GM10266 (cell line): ENCODE measurements around the gene MLYCD.

Experiments
- DNase-seq: peaks from one replicate; pipeline ENCODE4 v3.0.0; 2012; ENCODE audit errors: extremely low spot score
- CTCF ChIP-seq: IDR thresholded peaks from 2 replicates; pipeline ENCODE4 v1.5.1; 2012; ENCODE audit warnings: mild to moderate bottlenecking, low read depth; ENCODE audit not compliant: control insufficient read depth, insufficient read depth; ENCODE audit errors: missing control alignments

The MLYCD gene

DNA sequence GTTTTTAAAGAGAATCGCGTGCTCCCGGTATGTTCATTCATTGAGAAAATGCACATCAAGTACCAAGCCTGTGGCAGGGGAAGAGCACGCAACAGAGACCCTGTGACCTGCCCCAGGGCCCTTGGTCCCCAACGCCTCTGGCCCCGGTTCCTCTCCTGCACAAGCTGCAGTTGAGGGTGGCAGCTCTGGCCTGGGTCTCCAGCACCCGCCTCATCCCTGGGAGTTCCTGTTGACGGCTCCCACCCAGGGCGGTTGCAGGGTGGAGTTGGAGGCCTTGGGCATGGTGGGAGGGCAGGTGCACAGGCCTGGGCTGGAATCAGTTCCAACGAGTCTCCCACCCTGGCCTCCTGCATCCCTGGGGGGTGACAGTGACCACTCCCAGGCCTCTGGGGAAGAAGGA is 74.2 kb downstream of the MLYCD start:
- no peak for TF ChIP-seq CTCF
- no peak for DNase-seq

GRCh38 chr16:83973581-83974385 is 74.9 kb downstream of the MLYCD start:
- DNase-seq = no peak
- no peak for TF ChIP-seq CTCF

GRCh38 chr16:83974475-83974874 is 75.6 kb downstream of the MLYCD start:
- DNase-seq = no peak
- TF ChIP-seq CTCF = no peak

DNA sequence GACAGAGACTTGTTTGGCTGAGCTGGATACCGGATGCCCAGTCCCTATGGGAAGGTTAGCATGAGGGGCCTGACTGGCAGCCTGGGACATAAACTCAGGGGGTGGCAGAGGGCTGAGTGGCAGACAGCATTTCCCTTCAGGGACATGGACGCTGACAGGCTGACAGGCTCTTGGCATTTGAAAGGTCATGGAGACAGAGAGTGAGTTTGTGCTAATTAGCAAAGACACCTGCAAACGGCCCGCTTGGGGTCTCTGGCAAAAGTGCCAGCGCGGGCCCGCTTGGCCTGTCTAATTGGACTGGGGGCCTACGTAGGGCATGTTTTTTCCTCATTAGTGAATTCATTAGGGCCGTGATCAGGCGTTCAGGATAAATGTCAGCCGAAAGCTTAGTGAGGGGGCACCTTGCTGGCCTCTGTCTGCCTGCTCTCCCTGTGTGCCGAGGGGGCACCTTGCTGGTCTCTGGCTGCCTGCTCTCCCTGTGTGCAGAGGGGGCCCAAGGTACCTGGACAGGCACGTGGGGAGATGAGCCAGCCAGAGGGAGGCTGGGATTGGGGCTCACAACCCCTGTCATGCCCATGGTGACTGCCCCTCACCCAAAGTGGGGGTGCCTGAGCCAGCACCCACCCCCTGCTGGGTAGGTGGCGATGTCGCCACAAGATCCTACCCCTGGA is 76.8 kb downstream of the MLYCD start:
- no peak for TF ChIP-seq CTCF
- no peak for DNase-seq
